GM12873 (cell line): ENCODE data around the gene DHRS11.

Source experiments
- TF ChIP-seq, protein P1 (sequence below): IDR thresholded peaks from 2 replicates; pipeline ENCODE4 v1.5.1; 2012; ENCODE audit warnings: low read depth, mild to moderate bottlenecking, moderate library complexity, low read length, control low read depth; ENCODE audit not compliant: insufficient read depth; ENCODE audit errors: missing control alignments

DHRS11 gene, protein sequence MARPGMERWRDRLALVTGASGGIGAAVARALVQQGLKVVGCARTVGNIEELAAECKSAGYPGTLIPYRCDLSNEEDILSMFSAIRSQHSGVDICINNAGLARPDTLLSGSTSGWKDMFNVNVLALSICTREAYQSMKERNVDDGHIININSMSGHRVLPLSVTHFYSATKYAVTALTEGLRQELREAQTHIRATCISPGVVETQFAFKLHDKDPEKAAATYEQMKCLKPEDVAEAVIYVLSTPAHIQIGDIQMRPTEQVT

DNA sequence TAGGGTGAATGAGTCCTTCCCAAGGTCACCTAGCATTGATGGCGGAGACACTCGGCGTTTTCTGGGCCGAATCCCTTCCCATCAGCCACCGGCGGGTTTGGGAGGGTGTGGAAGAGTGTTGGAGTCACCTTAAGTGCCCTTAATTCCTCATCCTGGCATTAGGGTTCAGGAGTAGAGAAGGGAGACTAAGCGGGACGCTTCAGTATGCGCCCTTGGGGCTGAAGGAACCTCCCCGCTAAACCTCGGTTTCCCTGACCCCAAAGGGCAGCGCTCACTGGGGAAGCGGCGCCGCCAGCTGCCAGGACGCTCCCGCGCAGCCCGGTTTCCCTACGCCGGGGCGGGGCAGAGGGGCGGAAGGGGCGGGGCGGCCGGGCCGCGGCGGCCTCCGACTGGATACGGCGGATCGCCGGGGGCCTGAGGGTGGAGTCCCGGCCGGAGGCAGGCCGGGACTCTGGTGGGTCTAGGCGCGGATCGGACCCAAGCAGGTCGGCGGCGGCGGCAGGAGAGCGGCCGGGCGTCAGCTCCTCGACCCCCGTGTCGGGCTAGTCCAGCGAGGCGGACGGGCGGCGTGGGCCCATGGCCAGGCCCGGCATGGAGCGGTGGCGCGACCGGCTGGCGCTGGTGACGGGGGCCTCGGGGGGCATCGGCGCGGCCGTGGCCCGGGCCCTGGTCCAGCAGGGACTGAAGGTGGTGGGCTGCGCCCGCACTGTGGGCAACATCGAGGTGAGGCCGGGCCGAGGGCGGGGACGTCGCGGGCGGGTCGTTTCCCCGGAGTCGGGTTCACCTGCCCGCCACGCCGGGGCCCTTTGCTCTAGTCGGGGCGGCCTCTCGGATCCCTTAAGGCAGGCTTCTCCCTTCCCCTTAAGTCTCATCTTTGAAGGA lies at the start of gene DHRS11:
Gene DHRS11 (plus strand): TSS at position 446 of the 882 bp plus-strand sequence. CDS start 131 bp downstream, at position 577.
- TF ChIP-seq, protein P1, sequence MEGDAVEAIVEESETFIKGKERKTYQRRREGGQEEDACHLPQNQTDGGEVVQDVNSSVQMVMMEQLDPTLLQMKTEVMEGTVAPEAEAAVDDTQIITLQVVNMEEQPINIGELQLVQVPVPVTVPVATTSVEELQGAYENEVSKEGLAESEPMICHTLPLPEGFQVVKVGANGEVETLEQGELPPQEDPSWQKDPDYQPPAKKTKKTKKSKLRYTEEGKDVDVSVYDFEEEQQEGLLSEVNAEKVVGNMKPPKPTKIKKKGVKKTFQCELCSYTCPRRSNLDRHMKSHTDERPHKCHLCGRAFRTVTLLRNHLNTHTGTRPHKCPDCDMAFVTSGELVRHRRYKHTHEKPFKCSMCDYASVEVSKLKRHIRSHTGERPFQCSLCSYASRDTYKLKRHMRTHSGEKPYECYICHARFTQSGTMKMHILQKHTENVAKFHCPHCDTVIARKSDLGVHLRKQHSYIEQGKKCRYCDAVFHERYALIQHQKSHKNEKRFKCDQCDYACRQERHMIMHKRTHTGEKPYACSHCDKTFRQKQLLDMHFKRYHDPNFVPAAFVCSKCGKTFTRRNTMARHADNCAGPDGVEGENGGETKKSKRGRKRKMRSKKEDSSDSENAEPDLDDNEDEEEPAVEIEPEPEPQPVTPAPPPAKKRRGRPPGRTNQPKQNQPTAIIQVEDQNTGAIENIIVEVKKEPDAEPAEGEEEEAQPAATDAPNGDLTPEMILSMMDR = no peak

- TF ChIP-seq, protein P1 = no peak
These were observed 48.9 kb upstream of the DHRS11 start for GRCh38 chr17:36542755-36543154.

DNA sequence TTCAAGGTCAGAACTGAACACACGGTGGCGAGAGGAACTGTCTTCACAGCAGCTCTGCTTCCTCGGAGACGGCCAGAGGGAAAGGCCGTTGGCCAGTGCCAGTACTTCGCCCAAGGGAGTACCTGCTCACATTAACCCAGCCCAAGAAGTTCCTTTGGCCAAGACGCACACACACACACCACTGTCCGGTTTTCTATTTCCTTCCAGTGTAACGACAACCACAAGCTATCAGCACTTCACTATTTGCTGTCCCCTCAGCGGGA lies 47.7 kb upstream of the DHRS11 start:
- TF ChIP-seq, protein P1 = peak; percentile 11

DNA sequence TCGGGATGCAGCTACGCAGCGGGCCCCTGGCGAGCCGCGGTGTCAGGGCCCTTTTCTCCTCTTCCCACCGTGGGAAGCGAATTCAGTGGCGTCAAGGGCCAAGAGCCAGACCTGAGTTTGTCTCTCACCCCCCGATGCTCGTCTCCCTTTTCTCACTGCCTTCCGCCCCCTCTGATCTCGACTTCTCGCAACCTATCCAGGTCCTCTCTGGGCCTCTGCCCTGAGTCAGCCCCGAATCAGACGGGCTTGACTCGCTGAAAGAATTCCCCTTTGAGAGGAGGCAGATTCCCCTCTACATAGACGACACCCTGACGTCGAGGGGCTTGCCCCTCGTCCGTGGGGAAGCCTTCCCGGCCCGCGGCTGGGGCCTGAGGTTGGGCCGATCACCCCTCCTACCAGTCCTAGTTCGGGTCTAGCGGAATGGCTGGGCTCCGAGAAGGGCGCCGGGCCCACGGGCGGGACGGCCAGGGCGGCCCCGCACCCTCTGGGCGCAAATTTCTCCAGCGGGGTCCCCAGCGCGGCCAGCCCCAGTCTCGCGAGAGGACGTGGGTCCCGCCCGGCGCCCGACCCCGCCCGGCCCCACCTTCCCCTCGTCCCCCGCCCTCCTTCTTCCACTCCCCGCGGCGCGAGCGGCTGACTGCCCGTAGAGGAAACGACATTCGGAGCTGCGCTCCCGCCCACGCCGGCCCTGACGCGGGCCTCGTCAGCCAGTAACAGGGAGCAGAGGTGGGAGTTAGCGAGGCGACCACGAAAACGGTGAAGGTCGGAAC lies 47.2 kb upstream of the DHRS11 start, which contains the start of gene GGNBP2:
Gene GGNBP2 (plus strand): TSS at position 613 of the 770 bp plus-strand sequence. CDS start 806 bp downstream, outside the sequence.
- TF ChIP-seq, protein P1 = no peak

- TF ChIP-seq, protein P1 = no peak
These were observed 46.6 kb upstream of the DHRS11 start for GRCh38 chr17:36545077-36545464.

DNA sequence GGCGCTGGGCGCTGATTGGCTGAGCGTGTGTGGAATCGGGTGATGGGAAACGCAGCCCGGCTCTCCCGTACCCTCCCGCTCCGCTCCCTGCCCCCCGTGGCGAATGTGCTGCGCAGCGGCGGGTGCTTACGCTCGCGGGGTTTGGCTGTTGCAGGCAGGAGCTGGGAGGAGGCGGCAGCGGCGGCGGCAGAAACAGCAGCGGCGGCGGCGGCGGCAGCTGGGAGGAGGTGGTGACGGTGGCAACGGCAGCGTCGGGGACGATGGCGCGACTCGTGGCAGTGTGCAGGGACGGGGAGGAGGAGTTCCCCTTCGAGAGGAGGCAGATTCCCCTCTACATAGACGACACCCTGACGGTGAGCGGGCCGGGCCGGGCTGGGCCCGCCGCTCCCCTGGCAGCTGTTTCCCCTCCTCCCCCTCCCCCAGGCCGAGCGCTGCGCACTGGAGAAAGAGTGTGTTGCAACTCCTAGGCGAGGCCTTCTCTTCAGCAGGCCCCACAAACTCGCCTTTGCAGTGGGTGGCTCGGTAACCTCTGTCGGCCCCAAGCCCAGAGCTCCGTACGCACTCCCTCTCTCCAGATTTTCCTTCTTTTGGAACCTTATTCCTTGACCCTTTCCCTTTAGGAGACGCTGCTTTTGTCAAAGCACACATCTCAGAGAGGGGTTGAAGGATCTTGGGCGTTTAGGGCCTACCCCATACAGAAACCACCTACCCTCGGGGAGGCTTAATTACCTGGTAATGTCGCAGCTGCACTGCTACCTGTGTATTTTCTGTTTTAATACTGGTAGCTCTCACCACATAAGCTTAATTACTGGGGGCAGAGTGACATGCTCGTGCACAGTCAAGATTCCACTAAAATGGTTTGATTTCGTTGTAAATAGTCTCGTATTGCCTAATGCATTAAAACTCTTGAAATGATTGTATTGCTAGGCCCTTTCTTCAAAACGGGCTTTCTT lies 45.9 kb upstream of the DHRS11 start:
- TF ChIP-seq, protein P1 = peak; percentile 18
